ENCODE results near the gene MEMO1. TPM values are rescaled to one million over a fixed set of nuclear protein-coding genes. Genes with fewer than 3 reads are reported as not detected.

MEMO1 gene
- total and polyA plus RNA-seq, 2 of the 4 experiments (the other 2 are of a cell fraction) = 23.7 to 49.7 TPM

GRCh38 chr2:31943636-31944225 is 67.1 kb downstream of the MEMO1 start:
- dilution Hi-C loops (cut with HindIII; ENCODE audit: low sequenced_read_pairs, unreplicated experiment) = no loop called here
- ChIA-PET POLR2A (ENCODE audit: unreplicated experiment) (interaction anchor here (0.5 kb wide), 1 partner anchor 62 kb away, joined by 4 read pairs; no protein-coding TSS in a partner anchor), CTCF (no interaction called here)
- Histone ChIP-seq H3K56ac (ENCODE audit: extremely low read depth, insufficient read depth, low read length) (no peak overlapping the region), H4K20me1 (ENCODE audit: insufficient read depth, low read length) (peaks cover 15% of the 10 kb centered on the region), H3K18ac (ENCODE audit: low read depth, low read length) (no peak overlapping the region), H3K4ac (ENCODE audit: low read depth, low read length) (no peak overlapping the region), H3K27me3 (ENCODE audit: control insufficient read depth, insufficient read depth, low read length) (no peaks in the 10 kb centered on the region), H3K4me2 (ENCODE audit: low read depth, low read length) (no peak overlapping the region), H3K9me1 (ENCODE audit: insufficient read depth, low read length) (peaks cover 5% of the 10 kb centered on the region; the same call in 1 of the 2 replicates), H3K14ac (replicated peaks; ENCODE audit: low read depth, low read length) (no peak overlapping the region), H2BK20ac (ENCODE audit: low read depth, low read length) (no peak overlapping the region), H3K4me1 (ENCODE audit: control insufficient read depth, insufficient read depth, low read length) (no peaks in the 10 kb centered on the region), H3K27ac (ENCODE audit: insufficient read depth, low read length) (no peak overlapping the region), H3K9me3 (ENCODE audit: control insufficient read depth, insufficient read depth, low read length) (no peaks in the 10 kb centered on the region), H2BK120ac (ENCODE audit: low read depth, low read length) (no peak overlapping the region), H2BK15ac (ENCODE audit: low read depth, low read length) (no peak overlapping the region), H3K4me3 (ENCODE audit: insufficient read depth, low read depth, low read length) (no peak overlapping the region), H2AFZ (replicated peaks; ENCODE audit: low read length, poor library complexity) (no peak overlapping the region), H3K9ac (ENCODE audit: low read depth, low read length) (no peak overlapping the region), H4K8ac (ENCODE audit: low read depth in 2 of 2, low read length in 2 of 2) (no peak overlapping the region), H2AK9ac (replicated peaks; ENCODE audit: low read depth, low read length, poor library complexity) (no peak overlapping the region), H2AK5ac (ENCODE audit: low read depth, low read length) (no peak overlapping the region), H3K79me1 (ENCODE audit: low read depth in 1 of 2, low read length in 2 of 2) (peaks cover 18 to 63% of the 10 kb centered on the region in 2 experiments), H3K23ac (ENCODE audit: low read depth, low read length) (no peak overlapping the region), H4K5ac (ENCODE audit: low read depth, low read length) (no peak overlapping the region), H3K36me3 (ENCODE audit: control insufficient read depth, insufficient read depth, low read length) (peaks cover 7% of the 10 kb centered on the region), H4K91ac (ENCODE audit: insufficient read depth, low read depth, low read length) (no peak overlapping the region), H2BK5ac (ENCODE audit: low read depth, low read length, poor library complexity, severe bottlenecking) (no peak overlapping the region)
- intact Hi-C loops (cut with micrococcal nuclease) = loop anchor here (10.0 kb wide), 1 partner anchor 61 kb away; no protein-coding TSS in a partner anchor
- WGBS, 2 experiments (ENCODE audit: extremely low coverage in 2 of 2, insufficient read length in 1 of 2) = 100% methylated on average over 1 to 2 of the region's 3 CpGs
- ATAC-seq (ENCODE audit: low read depth) (no peak), DNase-seq (no peak)
- TF ChIP-seq RAD21 (IDR thresholded peaks at IDR 0.05; ENCODE audit: low read length) = no peak
- no peak for TF ChIP-seq MAFK (IDR thresholded peaks at IDR 0.05; ENCODE audit: low read depth, low read length)
- no peak for TF ChIP-seq CHD1 (IDR thresholded peaks at IDR 0.05; ENCODE audit: low read depth, low read length)
- no peak for TF ChIP-seq SMC3 (IDR thresholded peaks at IDR 0.05; ENCODE audit: low read depth, low read length)
- BruUV-seq (replicated peaks) = no TSS peak
- in situ Hi-C loops (cut with MboI; ENCODE audit: low sequenced_read_pairs) = no loop called here

All from IMR-90 (cell line).